HL-60 (cell line): ENCODE measurements around the gene ITGB5.

ENCODE experiments used
- DNase-seq, 2 experiments: peaks; one replicate each; pipeline ENCODE4 v3.0.0-alpha.2; 2010 to 2020; ENCODE audit warnings: low read depth in 1 of 2, low spot score in 1 of 2
- H3K27ac ChIP-seq: fragments of 250-450 bp; sonication (Bioruptor Pico); replicated peaks from 2 replicates; pipeline ENCODE4 v1.5.1; 2020; ENCODE audit warnings: mild to moderate bottlenecking, moderate library complexity
- H3K27me3 ChIP-seq: fragments of 250-450 bp; sonication (Bioruptor Pico); 2 replicates; pipeline ENCODE4 v1.5.1; 2021; ENCODE audit warnings: mild to moderate bottlenecking, moderate library complexity; ENCODE audit not compliant: insufficient read depth, poor library complexity, severe bottlenecking
- H3K4me3 ChIP-seq: replicated peaks from 2 replicates; pipeline ENCODE4 v1.5.1; 2011; ENCODE audit warnings: mild to moderate bottlenecking, control low read depth, low read length; ENCODE audit not compliant: insufficient read depth
- CTCF ChIP-seq: IDR thresholded peaks from one replicate; pipeline ENCODE4 v1.5.1; 2011; ENCODE audit warnings: low read length, control low read depth, inconsistent platforms; ENCODE audit not compliant: insufficient read depth
- GABPA ChIP-seq: IDR thresholded peaks from 2 replicates; pipeline ENCODE4 v1.6.1; 2012; ENCODE audit warnings: low read depth
- POLR2AphosphoS5 ChIP-seq: IDR thresholded peaks from 2 replicates; pipeline ENCODE4 v1.6.1; 2012; ENCODE audit warnings: low read depth
- REST ChIP-seq: IDR thresholded peaks from 2 replicates; pipeline ENCODE4 v1.6.1; 2012; ENCODE audit warnings: low read depth; ENCODE audit not compliant: insufficient replicate concordance
- SPI1 ChIP-seq: IDR thresholded peaks from 2 replicates; pipeline ENCODE4 v1.6.1; 2012; ENCODE audit warnings: low read depth, mild to moderate bottlenecking, borderline replicate concordance

Gene ITGB5

GRCh38 chr3:124836448-124836847 lies 50.7 kb downstream of the ITGB5 start:
- Histone ChIP-seq H3K27ac (no peak overlapping the region), H3K4me3 (no peak overlapping the region), H3K27me3 (no peaks in the 10 kb centered on the region)
- TF ChIP-seq GABPA (no peak), SPI1 (no peak), POLR2AphosphoS5 (no peak), REST (no peak), CTCF (no peak)
- DNase-seq, result no peak

GRCh38 chr3:124834723-124835718 lies 52.1 kb downstream of the ITGB5 start:
- Histone ChIP-seq H3K27ac (no peak overlapping the region), H3K4me3 (no peak overlapping the region), H3K27me3 (no peaks in the 10 kb centered on the region)
- TF ChIP-seq CTCF (no peak), REST (no peak), GABPA (no peak), POLR2AphosphoS5 (no peak), SPI1 (no peak)
- peak in 1 of 2 experiments; percentile 5 for DNase-seq

GRCh38 chr3:124833710-124834332 lies 53.3 kb downstream of the ITGB5 start:
- no peak for TF ChIP-seq GABPA
- TF ChIP-seq POLR2AphosphoS5, result no peak
- no peak for TF ChIP-seq CTCF
- TF ChIP-seq SPI1, result no peak
- no peak for TF ChIP-seq REST
- H3K27me3 ChIP-seq, result no peaks in the 10 kb centered on the region
- no peak for DNase-seq
- H3K4me3 ChIP-seq, result no peak overlapping the region
- H3K27ac ChIP-seq, result no peak overlapping the region
